AML-193 (cell line): Measurements from ENCODE around the gene LRCH2.
"Not testable (repeated sequence)": the region's sequence is repeated elsewhere in the genome, so short reads cannot be mapped to it uniquely, and the experiment has no call there.

Experiments
- DNase-seq, 2 experiments: peaks; one replicate each; lab custom pipeline; 2025; lab: John Stamatoyannopoulos, UW

The LRCH2 gene

GRCh38 chrX:115233497-115234455 is at the start of gene LRCH2:
TSS of gene LRCH2 (minus strand) at chrX:115234096. CDS start at chrX:115234041, 55 bp downstream.
- DNase-seq = no peak

- DNase-seq = no peak
Observed at GRCh38 chrX:115269051-115269683, 35.3 kb upstream of the LRCH2 start.

- no peak for DNase-seq
Observed at GRCh38 chrX:115268421-115268820, 34.5 kb upstream of the LRCH2 start.

- no peak for DNase-seq
Observed at GRCh38 chrX:115266300-115266699, 32.4 kb upstream of the LRCH2 start.

- no peak for DNase-seq
Observed at GRCh38 chrX:115264009-115264408, 30.1 kb upstream of the LRCH2 start.

GRCh38 chrX:115261148-115261547 is 27.3 kb upstream of the LRCH2 start:
- no peak for DNase-seq

GRCh38 chrX:115260330-115260729 is 26.4 kb upstream of the LRCH2 start:
- no peak for DNase-seq

GRCh38 chrX:115259238-115259875 is 25.5 kb upstream of the LRCH2 start:
- no peak for DNase-seq

- no peak for DNase-seq
Observed at GRCh38 chrX:115257711-115258110, 23.8 kb upstream of the LRCH2 start.

GRCh38 chrX:115255003-115255402 is 21.1 kb upstream of the LRCH2 start:
- DNase-seq = no peak

GRCh38 chrX:115251458-115252233 is 17.8 kb upstream of the LRCH2 start:
- no peak for DNase-seq

GRCh38 chrX:115237056-115237455 is 3.2 kb upstream of the LRCH2 start:
- no peak for DNase-seq

GRCh38 chrX:115236560-115236959 is 2.7 kb upstream of the LRCH2 start:
- DNase-seq = no peak

- no peak for DNase-seq
Observed at GRCh38 chrX:115234461-115234860, 565 bp upstream of the LRCH2 start.

GRCh38 chrX:115232933-115233496 is 881 bp downstream of the LRCH2 start:
- no peak for DNase-seq

- DNase-seq = no peak
Observed at GRCh38 chrX:115229337-115230003, 4.4 kb downstream of the LRCH2 start.

GRCh38 chrX:115226929-115227328 is 7.0 kb downstream of the LRCH2 start:
- no peak for DNase-seq

GRCh38 chrX:115217346-115217745 is 16.6 kb downstream of the LRCH2 start:
- not testable (repeated sequence) for DNase-seq

GRCh38 chrX:115214605-115215004 is 19.3 kb downstream of the LRCH2 start:
- no peak for DNase-seq

GRCh38 chrX:115214151-115214550 is 19.7 kb downstream of the LRCH2 start:
- no peak for DNase-seq

- DNase-seq = not testable (repeated sequence)
Observed at GRCh38 chrX:115209547-115209946, 24.3 kb downstream of the LRCH2 start.
